BE2C (cell line): ENCODE measurements around the gene ZBP1.

ENCODE experiments used
- DNase-seq: peaks from one replicate; pipeline ENCODE4 v3.0.0-alpha.2; 2020
- H3K27me3 ChIP-seq: fragments of 250-450 bp; sonication (Bioruptor Pico); 2 replicates; pipeline ENCODE4 v1.5.1; 2020; ENCODE audit warnings: mild to moderate bottlenecking
- H3K36me3 ChIP-seq: fragments of 250-450 bp; sonication (Bioruptor Pico); 2 replicates; pipeline ENCODE4 v1.5.1; 2020; ENCODE audit warnings: mild to moderate bottlenecking
- H3K4me1 ChIP-seq: fragments of 250-450 bp; sonication (Bioruptor Pico); 2 replicates; pipeline ENCODE4 v1.5.1; 2020
- H3K4me3 ChIP-seq: 2 replicates; pipeline ENCODE4 v1.5.1; 2011; ENCODE audit warnings: low read depth, low read length
- H3K9me3 ChIP-seq: fragments of 250-450 bp; sonication (Bioruptor Pico); 2 replicates; pipeline ENCODE4 v1.5.1; 2020
- CTCF ChIP-seq: IDR thresholded peaks from 2 replicates; pipeline ENCODE4 v1.5.1; 2012; ENCODE audit warnings: mild to moderate bottlenecking, low read depth, low read length

Gene ZBP1

DNA sequence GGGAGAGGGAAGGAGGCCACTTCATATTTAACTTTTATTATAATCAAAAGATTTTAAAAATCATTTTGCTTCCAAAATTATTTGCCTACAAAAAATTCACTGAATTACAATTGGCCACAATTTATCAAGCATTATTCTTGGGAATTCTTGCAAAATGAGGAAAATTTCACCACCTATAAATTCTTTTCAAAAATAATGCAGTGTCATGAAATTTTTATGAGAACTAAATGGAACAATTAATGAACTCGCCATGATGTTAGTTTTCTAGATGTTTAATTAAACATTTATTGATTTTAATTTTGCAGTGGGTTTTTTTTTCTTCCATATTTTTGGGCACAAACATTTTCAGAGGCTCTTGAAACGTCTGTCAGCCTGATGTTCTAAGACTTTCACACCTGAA is 5.8 kb upstream of the ZBP1 start:
- TF ChIP-seq CTCF: no peak
- DNase-seq: no peak
- H3K27me3 ChIP-seq: no peaks in the 10 kb centered on the region

DNA sequence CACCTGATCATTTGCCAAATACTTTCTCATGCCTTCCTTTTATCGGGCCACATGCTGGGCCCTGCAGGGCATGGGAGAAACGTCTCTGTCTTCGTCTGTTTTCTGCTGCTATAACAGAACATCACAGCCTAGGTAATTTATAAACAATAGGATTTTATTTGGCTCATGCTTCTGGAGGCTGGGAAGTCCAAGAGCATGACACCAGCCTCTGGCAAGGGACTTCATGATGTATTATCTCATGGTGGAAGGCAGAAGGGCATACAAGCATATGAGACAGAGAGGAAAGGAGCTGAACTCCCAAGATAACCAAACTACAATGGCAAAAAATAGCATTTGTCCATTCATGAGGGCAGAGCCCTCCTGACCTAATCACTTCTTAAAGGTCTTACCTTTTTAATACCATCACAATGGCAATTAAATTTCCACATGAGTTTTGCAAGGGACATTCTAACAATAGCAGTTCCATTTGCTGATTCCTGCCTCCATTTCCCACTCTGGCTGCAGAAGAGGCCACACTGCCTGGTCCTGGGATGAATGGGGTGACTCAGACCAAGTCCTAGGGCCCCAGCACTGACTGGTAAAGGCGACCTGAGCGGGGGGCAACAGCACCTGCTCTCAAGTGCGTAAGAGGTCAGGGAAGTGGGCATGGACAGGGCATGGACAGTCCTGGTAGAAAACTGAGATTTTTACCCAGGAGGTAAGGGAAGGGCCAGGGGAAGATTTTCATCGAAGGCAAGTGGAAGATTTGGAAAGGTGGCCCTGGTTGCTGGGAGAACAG is 5.1 kb upstream of the ZBP1 start:
- TF ChIP-seq CTCF: no peak
- DNase-seq: no peak
- no peaks in the 10 kb centered on the region for H3K36me3 ChIP-seq
- H3K4me1 ChIP-seq: no peaks in the 10 kb centered on the region
- H3K4me3 ChIP-seq: no peak overlapping the region
- H3K9me3 ChIP-seq: no peaks in the 10 kb centered on the region
- H3K27me3 ChIP-seq: no peaks in the 10 kb centered on the region

More for the DNA sequence above, 5.8 kb upstream of the ZBP1 start:
- no peaks in the 10 kb centered on the region for H3K36me3 ChIP-seq
- H3K4me3 ChIP-seq: no peak overlapping the region
- H3K4me1 ChIP-seq: no peaks in the 10 kb centered on the region
- H3K9me3 ChIP-seq: no peaks in the 10 kb centered on the region

DNA sequence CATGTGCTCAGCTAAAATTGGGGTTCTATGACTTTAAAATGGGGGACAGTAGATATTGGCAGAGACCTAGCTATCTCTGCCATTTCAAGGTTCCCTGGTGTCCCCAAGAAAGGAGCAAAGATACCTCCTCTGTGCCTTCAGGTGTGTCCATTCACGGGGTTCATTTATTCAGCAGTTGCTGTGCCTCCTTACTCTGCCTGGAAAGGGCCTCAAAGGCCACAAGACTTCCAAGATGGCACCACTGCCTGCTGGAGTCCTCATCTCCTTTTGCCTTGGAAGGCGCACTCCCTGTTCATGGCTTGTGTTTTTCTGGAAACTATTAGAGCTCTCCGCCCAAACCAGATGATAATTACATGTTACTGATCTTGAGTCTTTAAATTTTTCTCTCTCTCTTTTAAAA is 3.9 kb upstream of the ZBP1 start:
- H3K4me3 ChIP-seq: no peak overlapping the region
- TF ChIP-seq CTCF: no peak

GRCh38 chr20:57622579-57623381 is 2.6 kb upstream of the ZBP1 start:
- H3K36me3 ChIP-seq: no peaks in the 10 kb centered on the region
- peak; percentile 93 for TF ChIP-seq CTCF
- no peaks in the 10 kb centered on the region for H3K9me3 ChIP-seq
- H3K4me1 ChIP-seq: no peaks in the 10 kb centered on the region
- H3K27me3 ChIP-seq: no peaks in the 10 kb centered on the region
- H3K4me3 ChIP-seq: no peak overlapping the region
- DNase-seq: peak; percentile 74

More for the DNA sequence above, 3.9 kb upstream of the ZBP1 start:
- H3K9me3 ChIP-seq: no peaks in the 10 kb centered on the region
- no peaks in the 10 kb centered on the region for H3K27me3 ChIP-seq
- no peaks in the 10 kb centered on the region for H3K4me1 ChIP-seq
- H3K36me3 ChIP-seq: no peaks in the 10 kb centered on the region
- no peak for DNase-seq

GRCh38 chr20:57622201-57622570 is 2.0 kb upstream of the ZBP1 start:
- no peak overlapping the region for H3K4me3 ChIP-seq
- no peaks in the 10 kb centered on the region for H3K27me3 ChIP-seq
- H3K36me3 ChIP-seq: no peaks in the 10 kb centered on the region
- no peaks in the 10 kb centered on the region for H3K4me1 ChIP-seq
- H3K9me3 ChIP-seq: no peaks in the 10 kb centered on the region
- no peak for TF ChIP-seq CTCF
- DNase-seq: no peak
